Measurements from ENCODE around the gene LDHAL6A. TPM values are rescaled to one million over a fixed set of nuclear protein-coding genes. Genes with fewer than 3 reads are reported as not detected.

The LDHAL6A gene
- total RNA-seq, 1 experiment from 2014 or later, result 0.59 TPM

DNA sequence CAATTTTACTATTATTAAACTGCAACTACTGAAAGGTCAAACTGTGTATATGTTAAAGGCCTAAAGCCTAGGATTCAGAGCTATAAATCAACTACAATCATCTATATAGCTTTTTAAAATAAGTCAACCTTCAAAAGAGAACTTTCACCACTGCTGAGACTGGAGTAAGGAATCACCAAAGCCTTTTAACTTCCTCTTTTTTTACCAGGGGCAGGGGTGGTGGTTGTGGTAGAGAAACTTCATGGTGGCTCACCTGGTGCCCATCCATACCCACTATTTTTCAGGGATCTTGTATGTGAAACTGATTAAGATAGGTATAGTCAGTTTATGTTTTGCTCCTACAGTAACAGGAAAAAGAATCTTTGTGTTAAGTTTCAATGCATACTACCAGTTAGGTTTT is 39.6 kb downstream of the LDHAL6A start:
- peaks cover 16% of the 10 kb centered on the region; the same call in 1 of the 2 replicates for H3K4me1 ChIP-seq
- no peaks in the 10 kb centered on the region for H3K27me3 Mint-ChIP-seq (ENCODE audit: insufficient read depth, unreplicated experiment)
- H3K27ac Mint-ChIP-seq (ENCODE audit: unreplicated experiment), result no peak overlapping the region
- H3K9me3 ChIP-seq, result no peaks in the 10 kb centered on the region
- no peaks in the 10 kb centered on the region for H3K4me1 Mint-ChIP-seq (ENCODE audit: low read depth, unreplicated experiment)
- BruUV-seq (replicated peaks), result no TSS peak
- peaks cover 26% of the 10 kb centered on the region for H3K36me3 Mint-ChIP-seq (ENCODE audit: insufficient read depth, unreplicated experiment)
- TF ChIP-seq, protein P1, sequence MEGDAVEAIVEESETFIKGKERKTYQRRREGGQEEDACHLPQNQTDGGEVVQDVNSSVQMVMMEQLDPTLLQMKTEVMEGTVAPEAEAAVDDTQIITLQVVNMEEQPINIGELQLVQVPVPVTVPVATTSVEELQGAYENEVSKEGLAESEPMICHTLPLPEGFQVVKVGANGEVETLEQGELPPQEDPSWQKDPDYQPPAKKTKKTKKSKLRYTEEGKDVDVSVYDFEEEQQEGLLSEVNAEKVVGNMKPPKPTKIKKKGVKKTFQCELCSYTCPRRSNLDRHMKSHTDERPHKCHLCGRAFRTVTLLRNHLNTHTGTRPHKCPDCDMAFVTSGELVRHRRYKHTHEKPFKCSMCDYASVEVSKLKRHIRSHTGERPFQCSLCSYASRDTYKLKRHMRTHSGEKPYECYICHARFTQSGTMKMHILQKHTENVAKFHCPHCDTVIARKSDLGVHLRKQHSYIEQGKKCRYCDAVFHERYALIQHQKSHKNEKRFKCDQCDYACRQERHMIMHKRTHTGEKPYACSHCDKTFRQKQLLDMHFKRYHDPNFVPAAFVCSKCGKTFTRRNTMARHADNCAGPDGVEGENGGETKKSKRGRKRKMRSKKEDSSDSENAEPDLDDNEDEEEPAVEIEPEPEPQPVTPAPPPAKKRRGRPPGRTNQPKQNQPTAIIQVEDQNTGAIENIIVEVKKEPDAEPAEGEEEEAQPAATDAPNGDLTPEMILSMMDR (IDR thresholded peaks at IDR 0.05; ENCODE audit: insufficient read depth in 1 of 2, low read depth in 1 of 2, low read length in 1 of 2, severe bottlenecking in 1 of 2, unreplicated experiment in 1 of 2), result no peak
- POLR2A ChIA-PET, result no interaction called here
- intact Hi-C loops (cut with micrococcal nuclease; ENCODE audit: unreplicated experiment), result no loop called here
- no peaks in the 10 kb centered on the region for H3K9me3 Mint-ChIP-seq (ENCODE audit: unreplicated experiment)
- no peak overlapping the region for H3K4me3 ChIP-seq (ENCODE audit: low read depth, low read length)
- no peak for DNase-seq
- CTCF ChIA-PET, result no interaction called here
- H3K36me3 ChIP-seq (ENCODE audit: control insufficient read depth, insufficient read depth, low read length), result no peaks in the 10 kb centered on the region; the same call in none of the 2 replicates
- H3K4me3 Mint-ChIP-seq (ENCODE audit: unreplicated experiment), result no peak overlapping the region
- H3K27me3 ChIP-seq (replicated peaks; ENCODE audit: control insufficient read depth, insufficient read depth, low read length), result no peaks in the 10 kb centered on the region

DNA sequence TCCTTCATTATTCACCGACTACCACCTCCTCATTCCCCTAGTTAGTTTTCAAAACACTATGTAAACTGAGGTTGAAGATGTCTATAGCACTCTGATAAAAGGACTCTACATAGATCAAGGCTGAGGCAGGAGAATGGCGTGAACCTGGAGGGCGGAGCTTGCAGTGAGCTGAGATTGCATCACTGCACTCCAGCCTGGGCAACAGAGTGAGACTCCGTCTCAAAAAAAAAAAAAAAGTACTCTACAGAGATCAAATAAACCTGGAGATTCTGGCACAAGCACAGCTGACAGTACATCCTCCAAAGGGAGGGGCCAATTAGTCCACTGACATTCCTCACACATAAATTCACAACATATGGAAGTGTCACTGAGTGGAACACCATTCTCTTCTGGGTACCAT is 40.0 kb downstream of the LDHAL6A start:
- BruUV-seq (replicated peaks), result no TSS peak
- Mint-ChIP-seq H3K27ac (ENCODE audit: unreplicated experiment) (no peak overlapping the region), H3K27me3 (ENCODE audit: insufficient read depth, unreplicated experiment) (no peaks in the 10 kb centered on the region), H3K4me1 (ENCODE audit: low read depth, unreplicated experiment) (no peaks in the 10 kb centered on the region), H3K4me3 (ENCODE audit: unreplicated experiment) (no peak overlapping the region), H3K9me3 (ENCODE audit: unreplicated experiment) (no peaks in the 10 kb centered on the region), H3K36me3 (ENCODE audit: insufficient read depth, unreplicated experiment) (peaks cover 22% of the 10 kb centered on the region)
- H3K36me3 ChIP-seq (ENCODE audit: control insufficient read depth, insufficient read depth, low read length), result no peaks in the 10 kb centered on the region; the same call in 1 of the 2 replicates
- H3K27me3 ChIP-seq (replicated peaks; ENCODE audit: control insufficient read depth, insufficient read depth, low read length), result no peaks in the 10 kb centered on the region
- no peaks in the 10 kb centered on the region for H3K9me3 ChIP-seq
- POLR2A ChIA-PET, result no interaction called here
- TF ChIP-seq, protein P1 (IDR thresholded peaks at IDR 0.05; ENCODE audit: insufficient read depth in 1 of 2, low read depth in 1 of 2, low read length in 1 of 2, severe bottlenecking in 1 of 2, unreplicated experiment in 1 of 2), result no peak
- H3K4me1 ChIP-seq, result peaks cover 16% of the 10 kb centered on the region; the same call in 1 of the 2 replicates
- intact Hi-C loops (cut with micrococcal nuclease; ENCODE audit: unreplicated experiment), result no loop called here
- CTCF ChIA-PET, result no interaction called here
- DNase-seq, result no peak
- no peak overlapping the region for H3K4me3 ChIP-seq (ENCODE audit: low read depth, low read length)

DNA sequence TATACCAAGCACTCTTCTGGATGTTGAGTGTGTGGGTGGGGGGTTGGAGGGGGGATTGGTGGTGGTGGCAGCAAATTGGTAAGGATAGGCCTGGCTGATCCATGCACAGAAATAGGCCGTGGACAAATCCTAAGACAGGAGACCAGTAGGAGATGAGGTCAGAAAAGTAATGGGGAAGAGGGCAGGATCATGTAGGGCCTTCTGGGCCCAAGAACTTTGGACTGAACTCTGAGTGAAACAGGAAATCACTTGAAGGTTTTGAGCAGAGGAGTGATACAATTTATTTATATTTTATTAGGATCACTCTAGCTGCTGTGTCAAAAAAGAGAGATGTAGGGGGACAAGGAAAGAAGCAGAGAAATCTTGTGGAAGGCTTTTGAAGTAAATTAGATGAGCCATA is 42.4 kb downstream of the LDHAL6A start:
- no peak for DNase-seq
- Mint-ChIP-seq H3K4me1 (ENCODE audit: low read depth, unreplicated experiment) (no peaks in the 10 kb centered on the region), H3K4me3 (ENCODE audit: unreplicated experiment) (no peak overlapping the region), H3K9me3 (ENCODE audit: unreplicated experiment) (no peaks in the 10 kb centered on the region), H3K36me3 (ENCODE audit: insufficient read depth, unreplicated experiment) (peaks cover 20% of the 10 kb centered on the region), H3K27ac (ENCODE audit: unreplicated experiment) (no peak overlapping the region), H3K27me3 (ENCODE audit: insufficient read depth, unreplicated experiment) (no peaks in the 10 kb centered on the region)
- H3K4me1 ChIP-seq, result peaks cover 3% of the 10 kb centered on the region; the same call in 1 of the 2 replicates
- ChIA-PET CTCF (no interaction called here), POLR2A (no interaction called here)
- TF ChIP-seq, protein P1 (IDR thresholded peaks at IDR 0.05; ENCODE audit: insufficient read depth in 1 of 2, low read depth in 1 of 2, low read length in 1 of 2, severe bottlenecking in 1 of 2, unreplicated experiment in 1 of 2), result no peak
- no peak overlapping the region for H3K4me3 ChIP-seq (ENCODE audit: low read depth, low read length)
- no peaks in the 10 kb centered on the region for H3K27me3 ChIP-seq (replicated peaks; ENCODE audit: control insufficient read depth, insufficient read depth, low read length)
- H3K9me3 ChIP-seq, result no peaks in the 10 kb centered on the region
- BruUV-seq (replicated peaks), result no TSS peak
- peaks cover 2% of the 10 kb centered on the region; the same call in 1 of the 2 replicates for H3K36me3 ChIP-seq (ENCODE audit: control insufficient read depth, insufficient read depth, low read length)
- intact Hi-C loops (cut with micrococcal nuclease; ENCODE audit: unreplicated experiment), result no loop called here
